Mesothelial cell of epicardium (in vitro differentiated cells): ENCODE data around the gene FGGY. TPM values are rescaled to one million over a fixed set of nuclear protein-coding genes. Genes with fewer than 3 reads are reported as not detected.

Experiments
- DNase-seq, 2 experiments: peaks; one replicate each; pipeline ENCODE4 v3.0.0; 2021; ENCODE audit warnings: low spot score in 2 of 2; ENCODE audit not compliant: unreplicated experiment in 2 of 2
- H3K27ac Mint-ChIP-seq: 2 replicates; pipeline ENCODE4 v1.8.0; 2021; ENCODE audit warnings: mixed read lengths
- H3K27me3 Mint-ChIP-seq: 2 replicates; pipeline ENCODE4 v1.8.0; 2021; ENCODE audit warnings: low read depth, mixed read lengths
- H3K36me3 Mint-ChIP-seq: 2 replicates; pipeline ENCODE4 v1.8.0; 2021; ENCODE audit warnings: mixed read lengths
- H3K4me1 Mint-ChIP-seq: 2 replicates; pipeline ENCODE4 v1.8.0; 2021; ENCODE audit warnings: mixed read lengths
- H3K4me3 Mint-ChIP-seq: 2 replicates; pipeline ENCODE4 v1.8.0; 2021; ENCODE audit warnings: mild to moderate bottlenecking, moderate library complexity, mixed read lengths
- H3K9me3 Mint-ChIP-seq: 2 replicates; pipeline ENCODE4 v1.8.0; 2021; ENCODE audit warnings: mixed read lengths
- CTCF ChIP-seq: fragments of 200-600 bp; sonication (generic); IDR thresholded peaks from one replicate; pipeline ENCODE4 v1.5.0; 2021; ENCODE audit warnings: antibody characterized with exemption; ENCODE audit not compliant: unreplicated experiment
- total RNA-seq: library from RNA; stranded (reverse); gene quantifications from 3 replicates; pipeline ENCODE4 v1.2.1, GENCODE V29; 2021

Gene FGGY
- total RNA-seq, 1 donor from 2014 or later = 21.8 TPM

DNA sequence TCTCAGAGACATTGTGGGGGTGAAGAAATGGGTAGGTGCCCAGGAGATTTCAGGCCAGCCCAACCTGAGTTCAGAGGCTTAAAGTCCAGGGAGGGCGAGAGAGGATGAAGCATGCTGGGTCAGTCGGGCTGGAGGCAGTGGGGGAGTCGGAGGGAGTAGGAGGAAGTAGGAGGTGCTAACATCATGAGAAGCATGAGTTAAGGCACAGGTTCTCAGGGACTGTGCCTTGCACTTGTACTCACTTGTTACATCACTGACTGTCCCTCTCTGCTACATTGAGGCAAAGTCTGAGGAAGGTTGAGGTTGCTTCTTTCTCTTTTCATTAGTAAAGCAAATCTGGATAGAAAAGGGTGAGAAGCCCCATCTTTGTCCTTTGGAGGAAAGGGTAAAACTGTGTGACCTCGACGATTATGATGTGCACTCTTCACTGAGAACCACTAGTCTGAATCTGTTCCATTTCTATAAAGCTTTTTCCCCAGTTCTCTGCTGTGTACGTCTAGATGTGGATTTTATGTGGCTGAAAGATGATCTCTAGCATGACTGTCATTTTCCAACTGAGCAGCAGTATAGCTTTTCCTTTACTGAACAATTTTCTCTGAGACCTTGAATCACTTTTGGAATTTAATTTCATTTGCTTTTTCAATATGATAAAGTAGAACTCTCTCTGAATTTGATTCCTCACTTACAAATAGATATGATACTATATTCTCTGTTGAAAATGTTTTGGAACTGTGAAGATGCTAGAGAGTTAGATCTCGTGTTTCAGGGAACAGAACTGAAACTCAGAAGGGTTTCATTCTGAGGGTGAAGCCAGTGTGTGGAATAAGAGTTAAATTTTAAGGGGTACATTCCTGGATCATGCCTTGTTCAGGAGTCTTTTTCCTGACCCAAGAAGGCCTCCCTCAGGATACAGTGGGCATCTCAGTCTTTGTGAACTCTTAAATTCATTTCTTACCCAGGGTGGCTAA lies 94.6 kb downstream of the FGGY start:
- Mint-ChIP-seq H3K27me3 (no peaks in the 10 kb centered on the region), H3K4me3 (no peak overlapping the region), H3K27ac (peak overlapping the region; percentile 94), H3K36me3 (no peaks in the 10 kb centered on the region), H3K9me3 (no peaks in the 10 kb centered on the region), H3K4me1 (peaks cover 54% of the 10 kb centered on the region)
- TF ChIP-seq CTCF = no peak
- no peak for DNase-seq

DNA sequence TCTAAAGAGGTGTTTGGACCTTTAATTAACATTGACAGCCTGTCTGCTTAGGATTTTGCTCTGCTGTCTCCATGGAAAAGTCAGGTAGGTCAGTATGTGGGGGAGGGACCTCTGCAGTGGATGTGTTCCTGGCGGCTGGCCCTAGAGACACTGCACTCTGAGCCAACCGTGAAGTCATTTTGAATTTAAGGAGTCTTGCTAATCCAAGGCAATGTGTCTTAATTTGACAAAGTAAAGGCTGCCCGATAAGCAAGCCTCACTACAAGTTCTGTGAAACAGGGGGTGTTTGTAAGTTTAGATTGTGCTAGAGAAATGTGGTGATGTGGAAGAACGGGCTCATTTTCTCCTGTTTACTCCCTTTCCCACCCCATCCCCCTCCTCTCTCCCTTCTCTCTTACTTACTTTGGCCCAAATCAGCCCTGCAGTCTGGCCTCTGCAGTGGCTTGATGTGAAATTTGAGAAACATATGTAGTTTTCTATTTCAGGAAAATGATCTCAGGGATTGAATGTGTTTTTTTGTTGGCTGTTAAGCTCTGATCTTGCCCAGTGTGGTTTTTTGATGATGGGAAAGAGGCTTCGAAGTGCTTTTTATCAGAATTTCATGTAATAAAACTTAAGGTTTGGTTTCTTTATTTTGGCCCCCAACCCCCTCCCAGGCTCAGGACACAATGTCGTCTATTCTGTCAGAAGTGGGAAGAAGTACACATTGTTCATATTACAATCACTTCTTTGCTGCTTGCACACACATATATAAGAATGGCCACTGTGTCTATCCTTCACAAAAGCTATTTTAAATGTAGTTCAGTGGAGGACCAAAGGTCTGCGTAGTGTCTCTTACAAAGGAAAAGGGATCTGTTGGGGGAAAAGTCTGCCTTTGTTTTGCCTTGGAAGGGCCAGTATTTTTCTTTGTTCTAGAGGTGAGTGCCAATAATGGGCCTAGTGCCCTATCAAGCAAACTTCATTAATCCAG lies 96.6 kb downstream of the FGGY start:
- no peak for TF ChIP-seq CTCF
- H3K4me1 Mint-ChIP-seq = peaks cover 70% of the 10 kb centered on the region
- DNase-seq = no peak
- H3K27me3 Mint-ChIP-seq = no peaks in the 10 kb centered on the region
- no peaks in the 10 kb centered on the region for H3K9me3 Mint-ChIP-seq
- peak overlapping the region; percentile 94 for H3K27ac Mint-ChIP-seq
- no peaks in the 10 kb centered on the region for H3K36me3 Mint-ChIP-seq
- H3K4me3 Mint-ChIP-seq = peak overlapping the region; percentile 14

GRCh38 chr1:59394706-59395425 lies 98.0 kb downstream of the FGGY start:
- Mint-ChIP-seq H3K4me1 (peaks cover 68% of the 10 kb centered on the region), H3K36me3 (no peaks in the 10 kb centered on the region), H3K4me3 (no peak overlapping the region), H3K27me3 (no peaks in the 10 kb centered on the region), H3K27ac (peak overlapping the region; percentile 94), H3K9me3 (no peaks in the 10 kb centered on the region)
- no peak for DNase-seq
- TF ChIP-seq CTCF = no peak

- DNase-seq = no peak
- Mint-ChIP-seq H3K4me3 (no peak overlapping the region), H3K9me3 (no peaks in the 10 kb centered on the region), H3K36me3 (no peaks in the 10 kb centered on the region), H3K27ac (peak overlapping the region; percentile 83), H3K4me1 (peaks cover 67% of the 10 kb centered on the region), H3K27me3 (no peaks in the 10 kb centered on the region)
- TF ChIP-seq CTCF = no peak
Measured at GRCh38 chr1:59396387-59396786, 99.5 kb downstream of the FGGY start.
